Gastroesophageal sphincter (tissue), 3 donors: ENCODE results near the gene ZNF19.

Experiments used
- EP300 ChIP-seq: sonication (generic); formaldehyde crosslinking; IDR thresholded peaks from one replicate; pipeline ENCODE4 v1.6.1; 2017; ENCODE audit warnings: antibody characterized with exemption, mild to moderate bottlenecking
- POLR2A ChIP-seq, 2 donors: fragments of 450-650 bp; IDR thresholded peaks; one replicate each; pipeline ENCODE4 v1.6.1; 2017; ENCODE audit warnings: antibody characterized with exemption in 2 of 2, mild to moderate bottlenecking in 2 of 2, moderate library complexity in 1 of 2
- POLR2AphosphoS5 ChIP-seq: sonication (generic); formaldehyde crosslinking; IDR thresholded peaks from one replicate; pipeline ENCODE4 v1.6.1; 2017; ENCODE audit warnings: antibody characterized with exemption
- TF ChIP-seq, protein P1 (sequence below), 4 experiments: fragments of 200-600 bp in 2 of 4; fragments of 450-650 bp in 2 of 4; sonication (generic) in 1 of 4; IDR thresholded peaks; one replicate each; pipeline ENCODE4 v1.5.1; 2017 to 2019; ENCODE audit warnings: antibody characterized with exemption in 4 of 4, mild to moderate bottlenecking in 2 of 4, moderate library complexity in 2 of 4

DNA sequence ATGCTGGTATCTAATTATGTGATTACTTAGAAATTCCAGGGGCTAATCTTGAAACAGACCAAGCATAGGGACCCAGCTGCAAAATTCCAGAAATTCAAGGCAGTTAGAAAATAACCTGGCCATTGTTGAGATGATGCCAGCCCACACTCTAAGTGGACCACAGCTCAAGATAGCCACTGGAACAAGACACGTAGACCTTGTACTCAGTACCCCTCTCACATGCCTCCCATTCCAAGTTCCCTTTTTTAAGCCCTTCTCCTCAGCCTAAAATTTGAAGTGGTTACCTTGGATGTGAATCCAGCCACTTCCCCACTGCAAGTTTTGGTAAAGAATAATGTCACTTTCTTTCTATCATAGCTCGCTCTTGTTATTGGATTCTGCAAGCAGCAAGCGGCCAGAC lies 4.1 kb upstream of the ZNF19 start:
- no peak for TF ChIP-seq EP300
- TF ChIP-seq, protein P1, sequence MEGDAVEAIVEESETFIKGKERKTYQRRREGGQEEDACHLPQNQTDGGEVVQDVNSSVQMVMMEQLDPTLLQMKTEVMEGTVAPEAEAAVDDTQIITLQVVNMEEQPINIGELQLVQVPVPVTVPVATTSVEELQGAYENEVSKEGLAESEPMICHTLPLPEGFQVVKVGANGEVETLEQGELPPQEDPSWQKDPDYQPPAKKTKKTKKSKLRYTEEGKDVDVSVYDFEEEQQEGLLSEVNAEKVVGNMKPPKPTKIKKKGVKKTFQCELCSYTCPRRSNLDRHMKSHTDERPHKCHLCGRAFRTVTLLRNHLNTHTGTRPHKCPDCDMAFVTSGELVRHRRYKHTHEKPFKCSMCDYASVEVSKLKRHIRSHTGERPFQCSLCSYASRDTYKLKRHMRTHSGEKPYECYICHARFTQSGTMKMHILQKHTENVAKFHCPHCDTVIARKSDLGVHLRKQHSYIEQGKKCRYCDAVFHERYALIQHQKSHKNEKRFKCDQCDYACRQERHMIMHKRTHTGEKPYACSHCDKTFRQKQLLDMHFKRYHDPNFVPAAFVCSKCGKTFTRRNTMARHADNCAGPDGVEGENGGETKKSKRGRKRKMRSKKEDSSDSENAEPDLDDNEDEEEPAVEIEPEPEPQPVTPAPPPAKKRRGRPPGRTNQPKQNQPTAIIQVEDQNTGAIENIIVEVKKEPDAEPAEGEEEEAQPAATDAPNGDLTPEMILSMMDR (IDR thresholded peaks at IDR 0.05), result no peak
- no peak for TF ChIP-seq POLR2A (IDR thresholded peaks at IDR 0.05)
- no peak for TF ChIP-seq POLR2AphosphoS5
